HG03066 (cell line): ENCODE measurements around the gene CAPZA2.
"Not testable (repeated sequence)": the region's sequence is repeated elsewhere in the genome, so short reads cannot be mapped to it uniquely, and the experiment has no call there.

Experiments used
- ATAC-seq: cut with Tn5 transposase; IDR thresholded peaks from one replicate; pipeline ENCODE4 v1.9.1; 2021; ENCODE audit warnings: low read depth; ENCODE audit not compliant: unreplicated experiment

Gene CAPZA2

DNA sequence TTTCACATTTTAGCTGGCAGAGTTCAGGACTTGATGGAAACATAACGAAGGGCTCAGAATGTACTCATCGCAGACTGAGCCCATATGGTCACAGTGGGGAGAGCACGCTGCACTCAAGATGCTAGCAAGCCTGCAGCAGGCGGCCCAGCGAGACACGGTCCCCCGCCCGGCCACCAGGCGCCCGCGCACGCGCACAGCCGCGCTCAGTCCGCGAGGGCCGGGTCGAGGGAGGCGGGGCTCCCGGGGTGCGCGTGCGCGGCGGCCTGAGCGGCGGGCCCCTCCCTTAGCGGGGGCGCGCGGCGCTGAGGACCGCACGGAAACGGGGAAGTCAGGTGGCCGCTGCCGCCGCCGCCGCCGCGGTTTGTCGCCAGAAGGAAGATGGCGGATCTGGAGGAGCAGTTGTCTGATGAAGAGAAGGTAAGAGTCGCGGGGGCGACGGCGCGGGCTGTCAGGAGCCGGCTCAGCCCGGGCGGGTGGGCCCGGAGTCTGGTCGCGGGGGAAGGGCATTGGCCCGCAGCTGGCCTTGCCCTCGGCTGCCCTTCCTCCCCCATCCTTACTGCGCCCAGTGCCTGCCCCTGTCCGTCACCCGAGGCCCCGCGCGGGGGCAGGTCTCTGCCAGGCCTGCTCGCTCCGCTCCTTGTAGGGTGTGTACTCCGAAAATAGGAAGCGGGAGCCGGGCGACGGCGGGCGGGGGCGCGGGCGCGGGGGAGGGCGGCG, at the start of gene CAPZA2:
Gene CAPZA2 (plus strand): TSS at position 354 of the 717 bp plus-strand sequence. CDS start 25 bp downstream, at position 379.
- ATAC-seq = peak; percentile 78

DNA sequence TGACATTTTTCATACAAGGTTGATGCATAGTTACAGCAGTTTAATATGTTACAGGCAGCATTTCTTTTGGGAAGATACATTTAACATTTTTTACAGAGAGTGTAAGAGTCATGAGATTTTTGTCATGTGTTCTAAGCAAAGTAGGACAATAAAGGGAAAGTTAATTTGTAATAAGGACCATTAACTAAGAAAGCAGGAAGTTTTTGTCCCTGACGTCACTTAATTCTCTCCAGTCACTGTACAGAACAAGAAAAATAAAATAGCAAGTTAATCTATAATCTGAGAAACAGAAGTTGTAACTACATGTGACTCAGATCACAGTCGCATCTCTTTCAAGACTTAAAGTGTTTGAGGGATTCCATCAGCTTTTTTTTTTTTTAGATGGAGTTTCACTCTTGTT, 49.5 kb upstream of the CAPZA2 start:
- ATAC-seq = no peak

DNA sequence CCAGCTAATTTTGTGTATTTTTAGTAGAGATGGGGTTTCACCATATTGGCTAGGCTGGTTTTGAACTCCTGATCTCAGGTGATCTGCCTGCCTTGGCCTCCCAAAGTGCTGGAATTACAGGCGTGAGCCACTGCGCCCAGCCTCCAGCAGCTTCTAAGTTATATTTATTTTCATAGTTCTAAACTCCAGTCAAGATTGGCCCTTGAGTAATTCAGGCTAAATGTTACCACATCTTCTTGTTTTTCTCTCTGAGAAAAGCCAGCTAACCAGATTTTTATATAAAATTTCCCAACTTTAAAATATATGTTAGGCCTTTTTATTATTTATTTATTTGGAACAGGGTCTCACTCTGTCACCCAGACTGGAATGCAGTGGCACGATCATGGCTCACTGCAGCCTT, 49.0 kb upstream of the CAPZA2 start:
- ATAC-seq = not testable (repeated sequence)

DNA sequence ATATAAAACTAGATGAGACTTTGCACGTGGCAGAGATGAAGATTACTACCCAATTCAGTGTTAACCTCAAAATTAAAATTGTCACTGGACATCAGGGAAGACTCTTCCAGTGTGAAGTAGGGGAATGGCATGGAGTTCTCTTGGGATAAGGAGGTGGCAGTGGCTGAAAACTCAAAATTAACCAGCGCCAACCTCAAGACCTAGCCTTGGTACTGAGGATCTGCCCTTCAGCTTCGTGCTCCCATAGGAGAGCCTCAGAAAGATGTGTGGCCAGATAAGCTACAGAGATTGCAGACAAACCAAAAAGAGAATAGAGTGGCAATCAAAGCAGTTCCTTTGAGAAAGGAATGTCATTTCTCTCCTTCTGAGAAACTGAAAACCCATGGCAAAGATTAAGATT, 47.3 kb upstream of the CAPZA2 start:
- no peak for ATAC-seq

DNA sequence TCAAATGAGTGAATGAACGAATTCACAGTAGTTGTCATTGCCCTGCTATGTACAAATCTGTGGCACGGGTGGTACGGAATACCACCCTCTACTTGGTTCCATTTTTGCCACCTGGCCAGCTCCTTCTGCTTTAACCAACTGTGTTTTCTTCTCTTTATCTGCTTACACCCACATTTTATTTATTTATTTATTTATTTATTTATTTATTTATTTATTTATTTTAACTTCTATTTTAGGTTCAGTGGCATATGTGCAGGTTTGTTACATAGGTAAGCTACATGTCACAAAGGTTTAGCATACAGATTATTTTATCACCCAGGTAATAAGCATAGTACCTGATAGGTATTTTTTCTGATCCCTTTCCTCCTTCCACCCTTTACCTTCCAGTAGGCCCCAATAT, 42.2 kb upstream of the CAPZA2 start:
- ATAC-seq = no peak

DNA sequence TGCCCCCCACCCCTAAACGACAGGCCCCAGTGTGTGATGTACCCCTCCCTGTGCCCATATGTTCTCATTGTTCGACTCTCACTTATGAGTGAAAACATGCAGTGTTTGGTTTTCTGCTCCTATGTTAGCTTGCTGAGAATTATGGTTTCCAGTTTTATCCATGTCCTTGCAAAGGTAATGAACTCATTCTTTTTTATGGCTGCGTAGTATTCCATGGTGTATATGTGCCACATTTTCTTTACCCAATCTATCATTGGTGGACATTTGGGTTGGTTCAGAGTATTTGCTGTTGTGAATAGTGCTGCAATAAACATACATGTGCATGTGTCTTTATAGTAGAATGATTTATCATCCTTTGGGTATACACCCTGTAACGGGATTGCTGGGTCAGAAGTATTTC, 40.7 kb upstream of the CAPZA2 start:
- not testable (repeated sequence) for ATAC-seq

DNA sequence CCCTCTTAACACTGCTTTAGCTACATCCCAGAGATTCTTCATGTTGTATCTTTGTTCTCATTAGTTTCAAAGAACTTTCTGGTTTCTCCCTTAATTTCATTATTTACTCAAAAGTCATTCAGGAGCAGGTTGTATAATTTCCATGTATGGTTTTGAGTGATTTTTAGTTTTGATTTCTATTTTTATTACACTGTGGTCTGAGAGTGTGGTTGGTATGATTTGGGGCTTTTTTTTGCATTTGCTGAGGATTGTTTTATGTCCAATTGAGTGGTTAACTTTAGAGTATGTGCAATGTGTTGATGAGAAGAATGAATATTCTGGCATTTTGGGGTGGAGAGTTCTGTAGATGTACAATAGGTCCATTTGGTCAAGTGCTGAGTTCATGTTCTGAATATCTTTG, 37.9 kb upstream of the CAPZA2 start:
- no peak for ATAC-seq

DNA sequence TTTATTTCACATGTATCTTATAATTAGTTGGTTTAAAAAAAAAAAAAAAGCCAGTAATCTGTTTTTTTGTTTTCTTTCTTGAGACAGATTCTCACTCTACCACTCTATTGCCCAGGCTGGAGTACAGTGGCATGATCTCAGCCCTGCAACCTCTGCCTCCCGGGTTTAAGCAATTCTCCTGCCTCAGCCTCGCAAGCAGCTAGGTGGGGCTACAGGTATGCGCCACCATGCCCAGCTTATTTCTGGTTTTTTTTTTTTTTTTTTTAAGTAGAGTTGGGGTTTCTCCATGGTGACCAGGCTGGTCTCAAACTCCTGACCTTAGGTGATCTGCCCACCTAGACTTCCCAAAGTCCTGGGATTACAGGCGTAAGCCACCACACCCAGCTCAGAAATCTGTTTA, 34.1 kb upstream of the CAPZA2 start:
- no peak for ATAC-seq

DNA sequence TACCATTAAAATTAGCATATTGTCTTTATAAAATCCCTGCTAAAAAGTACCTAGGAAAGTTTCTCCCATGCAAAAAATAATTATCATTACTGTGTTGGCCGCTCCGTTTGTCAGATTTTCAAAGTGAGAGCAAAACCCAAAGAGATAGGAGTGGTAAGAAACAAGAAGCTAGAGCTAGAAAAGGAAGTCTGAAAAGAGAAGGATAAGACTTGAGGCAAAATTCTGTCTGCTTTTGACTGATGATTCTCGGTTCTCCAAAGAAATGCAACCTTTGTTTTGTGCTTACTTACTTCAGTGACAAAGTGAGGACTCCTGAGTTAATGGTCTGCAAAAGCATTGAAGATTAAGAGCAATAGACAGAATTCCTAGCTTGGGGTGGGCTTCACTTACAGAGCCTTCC, 33.3 kb upstream of the CAPZA2 start:
- ATAC-seq = no peak

DNA sequence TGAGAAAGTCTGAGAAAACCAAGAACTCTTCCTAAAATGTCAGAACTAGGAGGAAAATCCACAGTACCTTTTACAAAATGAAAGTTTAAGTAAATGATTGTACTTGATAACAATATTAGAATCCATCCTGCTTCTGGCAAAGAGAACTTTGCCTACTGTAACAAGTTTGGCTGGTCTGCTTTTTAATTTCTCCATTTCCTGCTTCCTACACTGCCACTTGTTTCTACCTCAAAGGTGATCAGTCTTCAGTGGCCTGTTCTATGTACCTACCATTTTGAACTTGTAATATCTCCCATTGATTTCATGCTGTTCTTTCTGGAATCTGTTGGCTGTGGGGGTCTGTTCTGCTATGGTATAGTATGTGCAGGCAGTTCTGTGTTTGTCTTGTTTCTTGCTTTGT, 32.9 kb upstream of the CAPZA2 start:
- ATAC-seq = no peak

DNA sequence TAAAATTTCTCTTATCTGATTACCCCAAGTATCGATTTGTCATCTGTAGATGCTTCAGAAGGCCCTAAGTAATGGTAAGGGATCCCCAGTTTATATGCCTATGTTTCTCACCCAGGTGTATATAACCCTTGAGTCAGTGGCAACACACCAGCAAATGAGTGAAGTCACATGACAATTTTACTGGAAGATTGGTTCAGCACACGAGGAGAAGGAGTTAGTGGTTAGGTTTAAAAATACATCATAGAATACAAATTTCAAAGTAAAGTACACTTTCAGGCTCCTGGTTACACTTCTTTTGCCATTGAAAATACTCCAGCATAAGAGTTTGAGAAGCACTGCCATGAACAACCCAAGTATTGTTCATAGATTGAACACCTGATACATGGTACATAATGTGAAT, 29.7 kb upstream of the CAPZA2 start:
- no peak for ATAC-seq

DNA sequence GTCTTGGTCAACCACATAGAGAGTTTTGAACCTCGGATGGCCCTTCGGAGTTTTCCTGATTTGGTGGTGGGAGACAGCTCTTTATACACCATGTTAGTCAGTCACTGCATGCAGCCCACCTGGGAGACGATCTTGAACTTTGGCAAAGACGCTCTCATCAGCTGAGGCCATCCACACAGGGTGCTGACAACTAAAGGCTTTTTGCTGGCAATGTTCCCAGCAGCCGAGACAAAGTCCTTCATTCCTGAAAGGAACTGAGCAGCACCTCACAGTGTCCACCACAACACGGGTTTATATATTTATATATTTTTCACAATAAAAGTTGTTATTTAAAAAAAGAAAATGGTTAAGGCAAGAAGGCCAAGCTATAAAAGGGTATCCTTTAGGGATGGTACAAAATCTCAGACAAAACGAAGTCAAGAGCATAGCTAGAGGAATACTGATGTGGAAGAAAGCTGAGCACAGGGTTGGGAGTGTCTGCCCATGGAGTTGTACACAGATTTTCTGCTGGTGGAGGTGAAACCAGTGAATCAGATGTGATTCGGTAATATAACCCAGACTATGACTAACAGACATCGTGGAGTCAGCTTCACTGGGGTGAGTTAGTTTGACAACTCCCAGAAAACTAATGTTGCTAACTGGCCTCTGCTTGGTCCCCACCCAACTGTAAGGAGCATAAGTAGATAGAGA, 27.4 kb upstream of the CAPZA2 start:
- no peak for ATAC-seq

DNA sequence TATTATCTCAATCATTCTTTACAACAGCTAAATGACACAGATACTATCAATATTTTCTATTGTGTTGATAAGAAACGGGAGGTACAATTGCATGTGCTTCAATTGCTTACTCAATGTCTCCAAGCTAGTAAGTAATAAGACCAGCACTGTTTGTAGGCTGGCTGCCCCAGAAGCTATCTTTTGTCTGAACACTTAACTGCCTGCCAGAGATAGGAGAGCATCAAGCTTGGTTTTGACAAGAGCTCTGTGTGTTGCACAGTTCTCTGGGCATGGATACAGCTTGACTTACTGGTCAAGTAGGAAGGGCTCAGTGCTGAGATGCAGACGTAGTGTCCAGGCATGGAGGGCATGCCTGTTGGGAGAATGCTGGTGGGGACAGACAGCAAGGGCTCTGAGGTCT, 26.3 kb upstream of the CAPZA2 start:
- no peak for ATAC-seq

DNA sequence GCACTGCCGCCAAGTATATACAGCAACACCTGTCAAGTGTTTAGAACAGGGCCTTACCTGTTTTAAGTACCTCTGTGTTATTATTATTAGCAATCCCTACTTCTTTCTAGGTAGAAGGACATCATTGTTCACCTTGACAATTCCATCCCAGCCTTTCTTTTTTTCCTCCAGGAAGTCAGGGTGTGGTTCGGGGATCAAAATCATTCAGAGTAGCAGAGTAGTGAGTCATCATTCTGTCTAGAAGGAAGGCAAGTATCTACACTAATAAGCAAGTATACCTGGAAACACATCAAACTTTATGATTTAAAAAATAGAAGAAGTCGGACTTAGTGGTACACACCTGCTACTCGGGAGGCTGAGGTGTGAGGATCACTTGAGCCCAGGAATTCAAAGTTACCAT, 25.5 kb upstream of the CAPZA2 start:
- no peak for ATAC-seq

DNA sequence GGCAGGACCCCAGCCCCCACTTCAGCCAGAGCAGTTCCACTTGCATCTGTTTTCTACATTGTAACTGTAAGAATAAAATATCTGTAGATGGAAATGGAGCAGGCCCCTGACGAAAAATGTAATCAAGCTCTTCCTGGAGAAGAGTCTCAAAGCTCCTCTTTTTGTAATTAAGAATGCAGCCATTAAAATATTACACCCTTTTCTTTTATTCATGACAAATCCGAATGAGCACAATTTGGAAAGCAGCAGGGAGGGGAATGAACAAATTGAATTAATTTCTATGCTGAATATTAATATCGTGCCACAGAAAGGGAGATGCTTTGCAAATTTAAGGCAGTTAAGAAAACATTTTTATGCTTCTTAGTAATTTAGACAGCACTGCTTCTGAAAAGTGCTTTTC, 24.8 kb upstream of the CAPZA2 start:
- ATAC-seq = no peak

DNA sequence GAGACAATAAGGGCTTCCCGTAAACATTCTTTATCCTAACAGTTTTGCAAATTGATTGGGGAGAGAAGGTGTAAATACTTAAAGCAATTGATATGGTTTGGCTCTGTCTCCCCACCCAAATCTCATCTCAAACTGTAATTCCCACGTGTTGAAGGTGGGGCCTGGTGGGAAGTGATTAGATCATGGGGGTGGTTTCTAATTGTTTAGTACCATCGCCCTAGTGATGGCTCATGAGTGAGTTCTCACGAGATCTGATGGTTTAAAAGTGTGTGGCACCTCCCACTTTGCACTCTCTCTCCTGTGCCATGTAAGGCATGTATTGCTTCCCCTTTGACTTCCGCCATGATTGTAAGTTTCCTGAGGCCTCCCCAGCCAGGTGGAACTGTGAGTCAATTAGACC, 22.1 kb upstream of the CAPZA2 start:
- ATAC-seq = no peak

DNA sequence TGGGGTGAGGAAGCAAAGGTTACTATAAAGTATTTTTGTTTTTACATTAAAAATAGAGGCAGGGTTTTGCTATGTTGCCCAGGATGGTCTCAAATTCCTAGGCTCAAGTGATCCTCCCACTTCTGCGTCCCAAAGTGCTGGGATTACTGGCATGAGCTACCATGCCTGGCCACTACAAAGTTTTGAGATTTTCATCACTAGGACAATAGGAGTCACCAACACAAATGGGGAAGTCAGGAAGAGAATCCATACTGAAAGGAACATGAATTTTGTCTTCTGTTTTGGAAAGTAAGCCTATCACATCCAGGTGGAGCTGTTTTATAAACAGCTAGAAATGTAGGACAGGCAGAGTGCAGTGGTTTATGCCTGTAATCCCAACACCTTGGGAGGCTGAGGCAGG, 20.0 kb upstream of the CAPZA2 start:
- no peak for ATAC-seq

DNA sequence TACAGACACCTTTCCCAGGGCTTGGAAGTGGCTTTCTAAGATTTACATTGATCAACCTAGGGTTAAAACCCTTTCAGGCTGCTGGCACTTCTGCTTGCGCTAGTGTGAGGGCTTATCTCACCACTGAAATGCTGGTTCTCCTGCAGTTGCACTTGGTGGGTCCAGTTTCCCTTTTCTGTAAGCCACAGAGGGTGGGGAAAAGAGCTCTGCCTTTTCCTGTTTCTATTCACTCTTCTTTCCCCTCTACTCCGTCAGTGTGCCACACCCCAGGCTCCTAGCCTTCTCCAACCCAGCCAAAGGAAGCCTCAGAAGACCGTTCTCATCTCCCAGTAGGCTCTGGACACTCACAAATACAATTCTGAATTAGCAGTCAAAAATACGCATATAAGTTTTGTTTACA, 19.0 kb upstream of the CAPZA2 start:
- no peak for ATAC-seq

DNA sequence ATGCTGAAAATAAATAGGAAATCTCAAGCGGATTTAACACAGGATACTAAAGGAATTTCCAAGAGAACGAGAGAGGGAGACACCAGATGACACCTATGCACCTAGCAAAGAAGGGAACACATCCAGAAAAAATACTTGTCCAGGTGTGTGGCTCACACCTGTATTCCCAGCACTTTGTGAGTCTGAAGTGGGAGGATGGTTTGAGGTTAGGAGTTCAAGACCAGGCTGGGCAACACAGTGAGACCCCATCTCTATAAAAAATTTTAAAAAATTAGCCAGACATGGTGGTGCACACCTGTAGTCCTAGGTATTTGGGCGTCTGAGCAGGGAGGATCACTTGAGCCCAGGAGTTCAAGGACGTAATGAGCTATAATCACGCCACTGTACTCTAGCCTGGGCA, 11.2 kb upstream of the CAPZA2 start:
- ATAC-seq = no peak

DNA sequence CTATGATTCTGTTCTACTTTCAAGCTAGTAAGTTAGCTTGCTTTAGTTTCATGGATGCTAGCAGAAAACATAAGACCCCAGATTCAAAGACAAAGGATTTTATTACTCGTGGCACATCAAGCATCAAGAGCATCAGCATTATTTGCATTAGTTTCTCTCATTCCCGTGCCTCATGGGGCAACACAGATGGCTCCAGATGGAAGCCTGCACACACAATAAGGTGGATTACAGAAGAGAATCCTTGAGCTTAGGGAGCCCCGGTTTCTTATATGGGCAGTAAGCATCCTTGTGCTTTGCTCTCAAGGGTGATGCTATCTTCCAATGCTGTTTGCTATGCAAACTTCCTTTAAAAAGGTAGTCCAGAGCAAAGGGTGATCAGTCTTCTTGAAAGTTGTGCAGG, 10.7 kb upstream of the CAPZA2 start:
- ATAC-seq = no peak

DNA sequence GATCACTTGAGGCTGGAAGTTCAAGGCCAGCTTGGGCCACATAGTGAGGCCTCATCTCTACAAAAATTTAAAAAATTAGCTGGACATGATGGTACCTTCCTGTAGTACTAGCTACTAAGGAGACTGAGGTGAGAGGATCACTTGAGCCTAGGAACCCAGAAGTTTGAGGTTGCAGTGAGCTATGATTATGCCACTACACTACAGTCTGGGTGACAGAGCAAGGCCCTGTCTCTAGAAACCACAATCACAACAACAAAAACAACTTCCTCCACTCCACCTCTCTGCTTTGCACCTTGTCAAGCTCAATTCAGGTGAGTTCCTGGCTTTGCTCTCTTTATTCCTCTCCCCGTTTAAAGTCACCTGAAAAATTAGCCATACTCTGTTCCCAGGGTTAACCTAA, 8.3 kb upstream of the CAPZA2 start:
- ATAC-seq = no peak

DNA sequence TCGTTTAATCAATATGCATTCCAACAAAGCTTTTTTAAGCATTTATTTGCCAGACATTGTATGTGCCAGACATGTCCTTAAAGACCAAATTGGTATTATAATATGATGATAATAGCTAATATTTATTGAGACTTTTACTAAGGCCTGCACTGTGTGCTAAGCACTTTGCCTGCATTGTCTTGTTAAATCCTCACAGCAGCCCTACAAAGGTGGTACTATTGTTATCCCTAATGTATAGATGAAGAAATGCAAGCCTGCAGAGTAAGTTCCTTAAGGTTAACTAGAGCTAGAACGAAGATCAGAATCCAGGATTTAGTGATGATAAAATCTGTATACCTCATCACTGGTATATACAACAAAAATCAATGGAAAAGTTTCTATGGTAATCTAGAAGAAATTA, 5.3 kb upstream of the CAPZA2 start:
- ATAC-seq = no peak
